SW 1271 (cell line): ENCODE results near the gene HYKK.
"Not testable (repeated sequence)": the region's sequence is repeated elsewhere in the genome, so short reads cannot be mapped to it uniquely, and the experiment has no call there.

Source experiments
- DNase-seq, 2 experiments: peaks; one replicate each; lab custom pipeline; 2025; lab: John Stamatoyannopoulos, UW

The HYKK gene

GRCh38 chr15:78540141-78540870 lies 32.9 kb downstream of the HYKK start, which contains the start of gene PSMA4:
PSMA4 (plus strand) TSS chr15:78540444; CDS start chr15:78541928, 1,484 bp downstream.
- peak; percentile 63 to 88 for DNase-seq

- peak in 1 of 2 experiments; percentile 64 for DNase-seq
Measured at GRCh38 chr15:78540871-78541743, 33.7 kb downstream of the HYKK start.

- DNase-seq: no peak
Measured at GRCh38 chr15:78541744-78542034, 34.3 kb downstream of the HYKK start.

- DNase-seq: no peak
Measured at GRCh38 chr15:78542647-78543046, 35.3 kb downstream of the HYKK start.

GRCh38 chr15:78550194-78550593 lies 42.8 kb downstream of the HYKK start:
- DNase-seq: no peak

GRCh38 chr15:78550815-78551214 lies 43.4 kb downstream of the HYKK start:
- no peak for DNase-seq

GRCh38 chr15:78551902-78552301 lies 44.5 kb downstream of the HYKK start:
- no peak for DNase-seq

- DNase-seq: no peak
Measured at GRCh38 chr15:78552597-78552996, 45.2 kb downstream of the HYKK start.

GRCh38 chr15:78560201-78560600 lies 52.8 kb downstream of the HYKK start:
- not testable (repeated sequence) for DNase-seq

GRCh38 chr15:78561490-78561889 lies 54.1 kb downstream of the HYKK start:
- DNase-seq: no peak

GRCh38 chr15:78563092-78563491 lies 55.7 kb downstream of the HYKK start:
- no peak for DNase-seq

GRCh38 chr15:78564743-78565096 lies 57.3 kb downstream of the HYKK start:
- no peak for DNase-seq

GRCh38 chr15:78565097-78565950 lies 57.9 kb downstream of the HYKK start, which contains the start of gene CHRNA5:
CHRNA5 (plus strand) TSS chr15:78565520; CDS start chr15:78565720, 200 bp downstream.
- DNase-seq: peak; percentile 88 to 94

- peak in 1 of 2 experiments; percentile 68 for DNase-seq
Measured at GRCh38 chr15:78565951-78566774, 58.8 kb downstream of the HYKK start.

GRCh38 chr15:78567531-78567930 lies 60.2 kb downstream of the HYKK start:
- DNase-seq: no peak

- peak in 1 of 2 experiments; percentile 15 for DNase-seq
Measured at GRCh38 chr15:78570710-78571109, 63.3 kb downstream of the HYKK start.

GRCh38 chr15:78571382-78571781 lies 64.0 kb downstream of the HYKK start:
- DNase-seq: no peak

- DNase-seq: no peak
Measured at GRCh38 chr15:78573416-78573815, 66.0 kb downstream of the HYKK start.

- DNase-seq: no peak
Measured at GRCh38 chr15:78574944-78575343, 67.6 kb downstream of the HYKK start.
